ENCODE data around the gene TOP1.

The TOP1 gene

DNA sequence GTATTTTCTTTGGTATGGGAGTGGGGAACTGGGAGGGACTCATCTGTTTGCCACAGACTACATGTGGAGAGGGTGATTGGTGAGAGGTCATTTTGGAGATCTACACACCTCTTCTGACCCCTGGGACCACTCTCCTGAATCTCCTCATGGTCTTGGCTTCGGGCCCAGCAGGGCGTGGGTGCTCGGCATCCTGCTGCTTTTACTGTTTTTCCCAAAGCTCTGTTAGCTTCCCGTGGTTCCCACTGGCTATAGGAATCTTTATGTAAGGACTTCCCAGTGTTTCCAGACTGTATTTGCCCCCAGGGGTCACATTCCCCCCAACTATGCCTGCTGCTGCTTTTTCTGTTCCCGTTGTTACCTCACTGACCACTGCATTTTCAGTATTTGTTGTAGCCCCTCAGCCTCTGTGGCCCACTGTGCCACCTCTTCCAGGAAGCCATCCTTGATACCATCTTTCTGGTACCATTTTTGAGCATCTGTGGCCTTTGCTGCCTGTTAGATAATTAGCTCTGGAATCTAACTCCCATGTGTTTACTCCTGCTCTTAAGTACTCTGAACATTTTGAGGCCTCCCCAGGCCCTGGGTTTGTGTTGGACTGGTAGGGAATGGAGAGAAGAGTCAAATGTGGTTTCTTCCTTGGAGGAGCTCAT, 123.6 kb downstream of the TOP1 start:
- Histone ChIP-seq H3K9ac (ENCODE audit: insufficient read length, low read depth) (no peak overlapping the region), H3K27me3 (ENCODE audit: insufficient read depth, insufficient read length) (no peaks in the 10 kb centered on the region), H3K4me3 (ENCODE audit: insufficient read length, low read depth) (no peak overlapping the region), H3K4me1 (ENCODE audit: insufficient read depth, insufficient read length) (peaks cover 15% of the 10 kb centered on the region), H3K9me3 (ENCODE audit: insufficient read depth, low read length) (no peaks in the 10 kb centered on the region), H3K36me3 (ENCODE audit: insufficient read depth, insufficient read length, low read length) (peaks cover 45% of the 10 kb centered on the region)
- no peak for DNase-seq (ENCODE audit: low read depth, low spot score)
- no peak for TF ChIP-seq YY1 (IDR thresholded peaks at IDR 0.05; ENCODE audit: insufficient read depth, insufficient read length)
- TF ChIP-seq ZNF274 (IDR thresholded peaks at IDR 0.05; ENCODE audit: low read depth, low read length): no peak
- TF ChIP-seq SUZ12 (IDR thresholded peaks at IDR 0.05; ENCODE audit: extremely low read depth, insufficient read depth, insufficient read length): no peak

- H3K9ac ChIP-seq (ENCODE audit: insufficient read length, low read depth): no peak overlapping the region
- TF ChIP-seq YY1 (IDR thresholded peaks at IDR 0.05; ENCODE audit: insufficient read depth, insufficient read length) (no peak), SUZ12 (IDR thresholded peaks at IDR 0.05; ENCODE audit: extremely low read depth, insufficient read depth, insufficient read length) (no peak), ZNF274 (IDR thresholded peaks at IDR 0.05; ENCODE audit: low read depth, low read length) (no peak)
- H3K9me3 ChIP-seq (ENCODE audit: insufficient read depth, low read length): no peaks in the 10 kb centered on the region
- H3K36me3 ChIP-seq (ENCODE audit: insufficient read depth, insufficient read length, low read length): peaks cover 45% of the 10 kb centered on the region
- no peaks in the 10 kb centered on the region for H3K27me3 ChIP-seq (ENCODE audit: insufficient read depth, insufficient read length)
- DNase-seq (ENCODE audit: low read depth, low spot score): no peak
- no peak overlapping the region for H3K4me3 ChIP-seq (ENCODE audit: insufficient read length, low read depth)
- peaks cover 24% of the 10 kb centered on the region for H3K4me1 ChIP-seq (ENCODE audit: insufficient read depth, insufficient read length)
These were observed 126.0 kb downstream of the TOP1 start for GRCh38 chr20:41154436-41155176.

DNA sequence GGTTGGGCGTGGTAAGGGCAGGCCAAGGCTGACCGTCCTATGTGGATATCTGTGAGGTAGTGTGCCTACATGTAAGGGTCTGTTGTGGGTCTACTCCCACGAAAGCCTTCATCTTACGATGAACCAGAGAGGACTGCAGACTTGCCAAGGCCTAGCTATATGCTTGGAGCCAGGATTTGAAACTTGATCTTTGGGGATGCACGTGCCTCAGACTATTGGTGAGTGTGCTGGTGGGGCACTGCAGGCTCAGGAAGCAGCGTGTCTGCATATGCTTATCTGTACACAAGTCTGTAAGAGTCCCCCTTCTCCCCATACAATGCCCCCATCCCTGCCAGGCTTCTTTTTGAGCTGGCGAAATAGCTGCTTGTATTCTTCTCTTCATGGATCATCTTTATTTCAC, 126.6 kb downstream of the TOP1 start:
- Histone ChIP-seq H3K4me3 (ENCODE audit: insufficient read length, low read depth) (no peak overlapping the region), H3K36me3 (ENCODE audit: insufficient read depth, insufficient read length, low read length) (peaks cover 52% of the 10 kb centered on the region), H3K4me1 (ENCODE audit: insufficient read depth, insufficient read length) (peaks cover 24% of the 10 kb centered on the region), H3K27me3 (ENCODE audit: insufficient read depth, insufficient read length) (no peaks in the 10 kb centered on the region), H3K9ac (ENCODE audit: insufficient read length, low read depth) (no peak overlapping the region), H3K9me3 (ENCODE audit: insufficient read depth, low read length) (no peaks in the 10 kb centered on the region)
- no peak for DNase-seq (ENCODE audit: low read depth, low spot score)
- TF ChIP-seq YY1 (IDR thresholded peaks at IDR 0.05; ENCODE audit: insufficient read depth, insufficient read length) (no peak), SUZ12 (IDR thresholded peaks at IDR 0.05; ENCODE audit: extremely low read depth, insufficient read depth, insufficient read length) (no peak), ZNF274 (IDR thresholded peaks at IDR 0.05; ENCODE audit: low read depth, low read length) (no peak)

DNA sequence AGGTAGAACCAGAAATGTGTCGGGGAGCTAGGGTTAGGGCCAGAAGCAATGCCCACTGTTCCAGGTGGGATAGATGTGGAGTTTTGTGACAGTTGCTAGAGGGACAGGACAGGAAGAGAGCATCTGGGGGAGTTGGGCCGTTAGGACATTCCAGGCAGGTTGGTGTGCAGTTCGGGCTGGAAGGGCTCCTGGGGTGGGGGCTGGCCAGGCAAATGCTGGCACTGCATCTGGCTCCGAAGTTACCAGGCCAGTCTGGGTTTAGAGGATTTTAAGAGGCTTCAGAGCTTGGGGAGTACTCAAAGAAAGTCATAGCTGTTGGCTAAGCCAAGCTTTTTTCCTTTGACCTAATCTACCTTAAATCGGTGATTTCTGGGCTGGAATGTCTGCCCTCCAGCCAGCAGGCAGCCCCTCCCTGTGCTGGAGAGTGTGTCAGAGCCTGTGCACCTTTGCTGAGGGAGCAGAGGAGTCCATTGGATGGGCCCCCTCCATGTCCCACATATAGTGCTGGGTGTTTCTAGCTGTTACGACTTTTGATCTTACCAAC, 129.5 kb downstream of the TOP1 start:
- H3K27me3 ChIP-seq (ENCODE audit: insufficient read depth, insufficient read length): no peaks in the 10 kb centered on the region
- no peak overlapping the region for H3K4me3 ChIP-seq (ENCODE audit: insufficient read length, low read depth)
- H3K4me1 ChIP-seq (ENCODE audit: insufficient read depth, insufficient read length): peaks cover 24% of the 10 kb centered on the region
- no peak overlapping the region for H3K9ac ChIP-seq (ENCODE audit: insufficient read length, low read depth)
- no peak for DNase-seq (ENCODE audit: low read depth, low spot score)
- TF ChIP-seq YY1 (IDR thresholded peaks at IDR 0.05; ENCODE audit: insufficient read depth, insufficient read length) (no peak), ZNF274 (IDR thresholded peaks at IDR 0.05; ENCODE audit: low read depth, low read length) (no peak), SUZ12 (IDR thresholded peaks at IDR 0.05; ENCODE audit: extremely low read depth, insufficient read depth, insufficient read length) (no peak)
- peaks cover 71% of the 10 kb centered on the region for H3K36me3 ChIP-seq (ENCODE audit: insufficient read depth, insufficient read length, low read length)
- no peaks in the 10 kb centered on the region for H3K9me3 ChIP-seq (ENCODE audit: insufficient read depth, low read length)

DNA sequence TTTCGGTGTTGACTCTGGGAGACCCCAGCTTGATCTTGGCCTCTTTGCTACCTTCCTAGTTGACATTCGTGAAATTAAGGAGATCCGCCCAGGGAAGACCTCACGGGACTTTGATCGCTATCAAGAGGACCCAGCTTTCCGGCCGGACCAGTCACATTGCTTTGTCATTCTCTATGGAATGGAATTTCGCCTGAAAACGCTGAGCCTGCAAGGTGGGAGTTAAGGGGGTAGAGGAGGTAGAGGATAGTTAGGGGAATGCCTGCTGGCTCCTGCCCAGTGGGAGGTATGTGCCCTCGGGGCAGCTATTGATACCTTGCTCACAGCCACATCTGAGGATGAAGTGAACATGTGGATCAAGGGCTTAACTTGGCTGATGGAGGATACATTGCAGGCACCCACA, 130.9 kb downstream of the TOP1 start:
- Histone ChIP-seq H3K9me3 (ENCODE audit: insufficient read depth, low read length) (no peaks in the 10 kb centered on the region), H3K4me1 (ENCODE audit: insufficient read depth, insufficient read length) (peaks cover 24% of the 10 kb centered on the region), H3K36me3 (ENCODE audit: insufficient read depth, insufficient read length, low read length) (peaks cover 80% of the 10 kb centered on the region), H3K9ac (ENCODE audit: insufficient read length, low read depth) (no peak overlapping the region), H3K4me3 (ENCODE audit: insufficient read length, low read depth) (no peak overlapping the region), H3K27me3 (ENCODE audit: insufficient read depth, insufficient read length) (no peaks in the 10 kb centered on the region)
- TF ChIP-seq ZNF274 (IDR thresholded peaks at IDR 0.05; ENCODE audit: low read depth, low read length) (no peak), SUZ12 (IDR thresholded peaks at IDR 0.05; ENCODE audit: extremely low read depth, insufficient read depth, insufficient read length) (no peak), YY1 (IDR thresholded peaks at IDR 0.05; ENCODE audit: insufficient read depth, insufficient read length) (no peak)
- DNase-seq (ENCODE audit: low read depth, low spot score): no peak

DNA sequence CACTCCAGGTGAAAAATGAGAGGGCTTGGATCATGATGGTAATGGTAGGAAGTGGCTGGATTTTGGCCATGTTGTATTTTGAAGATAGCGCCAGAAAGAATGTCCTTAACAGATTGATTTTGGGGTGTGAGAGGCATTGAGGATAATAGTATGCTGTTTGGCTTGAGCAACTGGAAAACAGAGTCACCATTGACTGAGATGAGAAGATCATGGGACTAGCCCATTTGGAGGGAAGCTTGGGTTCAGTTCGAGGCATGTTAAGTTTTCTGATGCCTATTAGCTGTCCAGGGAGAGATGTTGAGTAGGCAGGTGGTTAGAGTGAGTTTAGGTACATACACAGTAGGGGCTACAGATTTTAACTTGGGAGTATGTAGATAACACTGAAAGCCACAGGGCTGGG, 132.1 kb downstream of the TOP1 start:
- no peaks in the 10 kb centered on the region for H3K9me3 ChIP-seq (ENCODE audit: insufficient read depth, low read length)
- H3K4me1 ChIP-seq (ENCODE audit: insufficient read depth, insufficient read length): peaks cover 17% of the 10 kb centered on the region
- no peak for DNase-seq (ENCODE audit: low read depth, low spot score)
- H3K9ac ChIP-seq (ENCODE audit: insufficient read length, low read depth): no peak overlapping the region
- peaks cover 80% of the 10 kb centered on the region for H3K36me3 ChIP-seq (ENCODE audit: insufficient read depth, insufficient read length, low read length)
- H3K4me3 ChIP-seq (ENCODE audit: insufficient read length, low read depth): no peak overlapping the region
- TF ChIP-seq SUZ12 (IDR thresholded peaks at IDR 0.05; ENCODE audit: extremely low read depth, insufficient read depth, insufficient read length) (no peak), YY1 (IDR thresholded peaks at IDR 0.05; ENCODE audit: insufficient read depth, insufficient read length) (no peak), ZNF274 (IDR thresholded peaks at IDR 0.05; ENCODE audit: low read depth, low read length) (no peak)
- no peaks in the 10 kb centered on the region for H3K27me3 ChIP-seq (ENCODE audit: insufficient read depth, insufficient read length)

GRCh38 chr20:41161886-41162285, 133.3 kb downstream of the TOP1 start:
- no peaks in the 10 kb centered on the region for H3K27me3 ChIP-seq (ENCODE audit: insufficient read depth, insufficient read length)
- peaks cover 20% of the 10 kb centered on the region for H3K4me1 ChIP-seq (ENCODE audit: insufficient read depth, insufficient read length)
- no peak for TF ChIP-seq YY1 (IDR thresholded peaks at IDR 0.05; ENCODE audit: insufficient read depth, insufficient read length)
- TF ChIP-seq ZNF274 (IDR thresholded peaks at IDR 0.05; ENCODE audit: low read depth, low read length): no peak
- no peak for TF ChIP-seq SUZ12 (IDR thresholded peaks at IDR 0.05; ENCODE audit: extremely low read depth, insufficient read depth, insufficient read length)
- no peak overlapping the region for H3K9ac ChIP-seq (ENCODE audit: insufficient read length, low read depth)
- peaks cover 82% of the 10 kb centered on the region for H3K36me3 ChIP-seq (ENCODE audit: insufficient read depth, insufficient read length, low read length)
- DNase-seq (ENCODE audit: low read depth, low spot score): no peak
- H3K4me3 ChIP-seq (ENCODE audit: insufficient read length, low read depth): no peak overlapping the region
- H3K9me3 ChIP-seq (ENCODE audit: insufficient read depth, low read length): no peaks in the 10 kb centered on the region
